OCI-LY1 (cell line): ENCODE measurements around the gene MMEL1.
"Not testable (repeated sequence)": the region's sequence is repeated elsewhere in the genome, so short reads cannot be mapped to it uniquely, and the experiment has no call there.

Experiments used
- CTCF ChIP-seq: fragments of 200-600 bp; sonication (generic), shearing (Covaris generic); IDR thresholded peaks from 2 replicates; pipeline ENCODE4 v1.5.1; 2017; ENCODE audit warnings: mild to moderate bottlenecking, antibody characterized with exemption, low read length, moderate library complexity, mixed read lengths
- EZH2 ChIP-seq: fragments of 200-600 bp; sonication (generic), shearing (Covaris generic); IDR thresholded peaks from 2 replicates; pipeline ENCODE4 v1.8.0; 2017; ENCODE audit warnings: borderline replicate concordance, mixed run types, mild to moderate bottlenecking, antibody characterized with exemption, low read length, moderate library complexity, mixed read lengths

GRCh38 chr1:2549367-2550029, 83.3 kb downstream of the MMEL1 start:
- TF ChIP-seq CTCF, EZH2: not testable (repeated sequence)
